RWPE1 (cell line): ENCODE results near the gene OLIG1.

Experiments used
- CTCF ChIA-PET: fragments of 350-600 bp; sonication (Branson Sonifier 250); formaldehyde crosslinking; extraction: SDS; loops from one replicate; lab custom pipeline; 2021; lab: Yijun Ruan, JAX
- POLR2A ChIA-PET: fragments of 400-600 bp; formaldehyde crosslinking; extraction: SDS; loops from one replicate; lab custom pipeline; 2020; ENCODE audit warnings: antibody characterized with exemption; ENCODE audit not compliant: low non-redundant PET; lab: Yijun Ruan, JAX
- DNase-seq: peaks from one replicate; pipeline ENCODE4 v3.0.0; 2012; ENCODE audit warnings: low spot score
- H3K27ac ChIP-seq: fragments of 450-650 bp; 2 replicates; pipeline ENCODE4 v1.5.1; 2017
- CTCF ChIP-seq: fragments of 450-650 bp; conservative IDR thresholded peaks from 2 replicates; pipeline ENCODE4 v1.5.1; 2017; ENCODE audit warnings: low read depth, mild to moderate bottlenecking

OLIG1 gene

DNA sequence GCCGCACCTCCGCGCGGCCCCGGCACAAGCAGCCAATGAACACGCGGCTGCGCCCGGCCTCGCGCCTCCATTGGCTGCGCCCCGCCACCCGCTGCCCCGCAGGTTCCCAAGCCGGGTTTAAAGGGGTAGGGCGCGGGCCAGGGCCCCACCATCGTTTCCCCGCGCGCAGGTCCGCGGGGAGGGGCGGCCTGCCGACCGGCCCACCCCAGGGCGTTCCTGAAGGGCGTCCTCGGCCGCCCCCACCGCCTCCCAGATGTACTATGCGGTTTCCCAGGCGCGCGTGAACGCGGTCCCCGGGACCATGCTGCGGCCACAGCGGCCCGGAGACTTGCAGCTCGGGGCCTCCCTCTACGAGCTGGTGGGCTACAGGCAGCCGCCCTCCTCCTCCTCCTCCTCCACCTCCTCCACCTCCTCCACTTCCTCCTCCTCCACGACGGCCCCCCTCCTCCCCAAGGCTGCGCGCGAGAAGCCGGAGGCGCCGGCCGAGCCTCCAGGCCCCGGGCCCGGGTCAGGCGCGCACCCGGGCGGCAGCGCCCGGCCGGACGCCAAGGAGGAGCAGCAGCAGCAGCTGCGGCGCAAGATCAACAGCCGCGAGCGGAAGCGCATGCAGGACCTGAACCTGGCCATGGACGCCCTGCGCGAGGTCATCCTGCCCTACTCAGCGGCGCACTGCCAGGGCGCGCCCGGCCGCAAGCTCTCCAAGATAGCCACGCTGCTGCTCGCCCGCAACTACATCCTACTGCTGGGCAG lies at the start of gene OLIG1:
Gene OLIG1, plus strand, starts transcription at position 148 of the 750 bp plus-strand sequence. Its CDS starts 106 bp downstream, at position 254.
- TF ChIP-seq CTCF, result no peak
- ChIA-PET CTCF (interaction anchor here (0.6 kb wide), 1 partner anchor 19 kb away, joined by 8 read pairs; no protein-coding TSS in a partner anchor), POLR2A (no interaction called here)
- no peak within 1 kb of the TSS for H3K27ac ChIP-seq
- peak; percentile 31 for DNase-seq

DNA sequence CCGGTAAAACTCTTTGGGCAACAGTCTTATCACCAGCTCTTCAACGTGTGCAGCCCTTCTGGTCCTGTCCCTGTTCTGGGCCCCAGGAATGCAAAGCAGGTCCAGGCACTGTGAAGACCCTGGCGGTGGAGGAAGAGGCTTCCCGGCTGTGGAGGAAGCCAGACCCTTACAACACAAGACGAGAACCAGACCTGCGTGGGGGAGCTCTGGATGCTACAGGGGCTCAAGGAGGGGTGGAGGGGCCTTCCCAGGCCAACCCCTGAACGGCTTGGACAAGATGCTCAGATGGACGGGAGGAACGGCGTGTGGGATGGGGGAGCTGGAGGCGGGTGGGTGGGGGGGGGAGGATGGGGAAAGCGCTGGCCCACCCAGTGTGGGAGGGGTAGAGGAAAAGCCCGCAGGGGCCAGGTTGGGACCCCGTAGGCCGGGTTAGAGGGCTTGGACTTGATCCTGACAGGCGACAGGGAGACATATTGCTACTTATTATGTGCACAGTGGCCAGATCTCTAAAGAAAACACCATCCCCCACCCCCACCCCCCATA lies 49.3 kb upstream of the OLIG1 start:
- POLR2A ChIA-PET, result no interaction called here
- DNase-seq, result no peak
- CTCF ChIA-PET, result interaction anchor here (0.5 kb wide), 1 partner anchor 249 kb away, joined by 5 read pairs; the partner anchor contains the start of gene PAXBP1
- no peak for TF ChIP-seq CTCF
- no peak overlapping the region for H3K27ac ChIP-seq

DNA sequence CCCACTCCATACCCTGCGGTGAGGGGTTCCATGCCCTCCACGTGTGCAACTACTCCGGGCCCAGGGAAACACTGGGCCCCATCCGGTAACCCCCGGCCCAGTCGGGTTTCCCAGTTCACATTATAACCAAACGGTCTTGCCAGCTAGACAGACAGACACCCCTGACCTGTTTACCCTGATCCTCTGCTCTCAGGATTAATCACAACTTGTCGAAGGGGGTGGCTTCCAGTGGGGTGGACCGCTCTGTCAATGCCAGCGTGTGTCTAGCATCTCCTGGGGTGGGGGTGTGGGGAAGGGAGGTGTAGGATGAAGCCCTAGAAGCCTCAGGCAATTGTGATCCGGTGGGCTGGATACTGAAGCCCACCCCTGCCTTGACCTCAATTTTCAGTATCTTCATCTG lies 48.8 kb upstream of the OLIG1 start:
- POLR2A ChIA-PET, result no interaction called here
- CTCF ChIA-PET, result interaction anchor here (0.5 kb wide), 1 partner anchor 250 kb away, joined by 5 read pairs; the partner anchor contains the start of gene PAXBP1
- no peak for TF ChIP-seq CTCF
- no peak overlapping the region for H3K27ac ChIP-seq
- no peak for DNase-seq

- no peak for TF ChIP-seq CTCF
- no peak for DNase-seq
- no peak overlapping the region for H3K27ac ChIP-seq
- ChIA-PET POLR2A (no interaction called here), CTCF (interaction anchor here (0.6 kb wide), 1 partner anchor 81 kb away, joined by 3 read pairs; no protein-coding TSS in a partner anchor)
Measured at GRCh38 chr21:33021667-33022066, 48.3 kb upstream of the OLIG1 start.

DNA sequence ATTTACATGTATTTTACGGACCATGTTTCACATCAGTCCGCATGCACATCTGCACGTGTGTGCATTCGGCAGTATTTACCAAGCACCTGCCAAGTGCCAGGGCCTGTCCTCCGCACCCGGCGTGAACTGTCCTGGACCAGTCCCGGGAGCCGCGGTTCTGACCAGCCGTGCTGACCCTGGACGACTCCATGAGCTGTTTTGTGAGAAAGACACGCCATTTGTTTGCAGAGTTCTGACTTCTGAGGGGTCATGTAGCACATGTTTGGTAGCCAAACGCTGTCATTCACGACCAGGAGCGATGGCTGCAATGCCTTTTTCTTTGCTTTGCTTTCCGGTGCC lies 47.5 kb upstream of the OLIG1 start:
- TF ChIP-seq CTCF, result no peak
- ChIA-PET POLR2A (no interaction called here), CTCF (interaction anchor here (0.6 kb wide), 1 partner anchor 1236 kb away, joined by 3 read pairs; no protein-coding TSS in a partner anchor)
- H3K27ac ChIP-seq, result no peak overlapping the region
- no peak for DNase-seq

DNA sequence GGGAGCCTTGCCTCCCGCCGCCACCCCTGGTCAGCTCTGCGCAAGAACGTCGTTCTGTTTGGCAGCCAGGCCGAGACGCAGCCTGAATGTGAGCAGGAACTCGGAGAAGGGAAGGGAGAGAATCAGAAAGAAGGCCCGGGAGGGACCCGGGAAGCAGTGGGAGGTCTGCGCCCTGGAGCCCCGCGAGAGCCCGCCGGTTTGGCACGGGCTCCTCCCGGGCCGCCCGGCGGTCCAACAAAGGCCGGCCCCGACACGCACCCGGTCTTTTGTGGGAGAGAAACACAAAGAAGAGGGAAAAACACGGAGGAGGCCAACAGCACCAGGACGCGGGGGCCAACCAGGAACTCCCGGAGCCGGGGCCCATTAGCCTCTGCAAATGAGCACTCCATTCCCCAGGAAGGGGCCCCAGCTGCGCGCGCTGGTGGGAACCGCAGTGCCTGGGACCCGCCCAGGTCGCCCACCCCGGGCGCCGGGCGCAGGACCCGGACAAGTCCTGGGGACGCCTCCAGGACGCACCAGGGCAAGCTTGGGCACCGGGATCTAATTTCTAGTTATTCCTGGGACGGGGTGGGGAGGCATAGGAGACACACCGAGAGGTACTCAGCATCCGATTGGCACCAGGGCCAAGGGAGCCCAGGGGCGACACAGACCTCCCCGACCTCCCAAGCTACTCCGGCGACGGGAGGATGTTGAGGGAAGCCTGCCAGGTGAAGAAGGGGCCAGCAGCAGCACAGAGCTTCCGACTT lies 46.9 kb upstream of the OLIG1 start:
- DNase-seq, result no peak
- H3K27ac ChIP-seq, result no peak overlapping the region
- POLR2A ChIA-PET, result interaction anchor here (0.6 kb wide), 1 partner anchor 50 kb away, joined by 3 read pairs; no protein-coding TSS in a partner anchor
- TF ChIP-seq CTCF, result no peak
- CTCF ChIA-PET, result no interaction called here
